Thymus (tissue), 11 donors: ENCODE results near the gene RPS6KA2. TPM values are rescaled to one million over a fixed set of nuclear protein-coding genes. Genes with fewer than 3 reads are reported as not detected.

Experiments used
- DNase-seq, 9 donors: peaks; one replicate each; pipeline ENCODE4 v3.0.0-alpha.2; 2013; ENCODE audit warnings: low spot score in 9 of 9, low read depth in 6 of 9, missing footprints in 1 of 9
- H3K27ac ChIP-seq, 2 donors: one replicate each; pipeline ENCODE4 v1.5.1; 2013; ENCODE audit warnings: control low read depth in 1 of 2, low read depth in 1 of 2, low read length in 1 of 2, mild to moderate bottlenecking in 1 of 2, moderate library complexity in 1 of 2
- H3K27me3 ChIP-seq, 2 donors: one replicate each; pipeline ENCODE4 v1.5.1; 2013; ENCODE audit warnings: low read length in 1 of 2; ENCODE audit not compliant: control insufficient read depth in 2 of 2, insufficient read depth in 1 of 2
- H3K36me3 ChIP-seq, 2 donors: one replicate each; pipeline ENCODE4 v1.5.1; 2013; ENCODE audit warnings: low read length in 1 of 2, mild to moderate bottlenecking in 1 of 2, moderate library complexity in 1 of 2; ENCODE audit not compliant: control insufficient read depth in 2 of 2, insufficient read depth in 2 of 2
- H3K4me1 ChIP-seq, 2 donors: one replicate each; pipeline ENCODE4 v1.5.1; 2013; ENCODE audit warnings: low read length in 2 of 2; ENCODE audit not compliant: control insufficient read depth in 2 of 2, insufficient read depth in 2 of 2
- H3K4me3 ChIP-seq, 2 donors: one replicate each; pipeline ENCODE4 v1.5.1; 2013; ENCODE audit warnings: low read length in 2 of 2, control low read depth in 1 of 2, mild to moderate bottlenecking in 1 of 2
- H3K9me3 ChIP-seq, 2 donors: one replicate each; pipeline ENCODE4 v1.5.1; 2013; ENCODE audit warnings: low read length in 1 of 2, mild to moderate bottlenecking in 1 of 2; ENCODE audit not compliant: control insufficient read depth in 2 of 2, insufficient read depth in 1 of 2
- WGBS: extraction: QIAGEN DNeasy Blood & Tissue Kit; methylation state at CpG from one replicate; pipeline ENCODE4 v1.1.7; 2013; 5-methylcytosine and 5-hydroxymethylcytosine counted together
- polyA plus RNA-seq: library from polyadenylated mRNA; stranded (reverse); fragments of 200-250 nt; gene quantifications from one replicate; pipeline ENCODE4 v1.2.3, GENCODE V29; 2013
- total RNA-seq: library from RNA; stranded (reverse); fragments of 120-200 nt; gene quantifications from one replicate; pipeline ENCODE4 v1.2.4, GENCODE V29; 2013
- donor health status: healthy.

RPS6KA2 gene
- total and polyA plus RNA-seq, 2 donors: 2.9 to 12.3 TPM

- Histone ChIP-seq H3K9me3 (peaks cover 2 to 24% of the 10 kb centered on the region in 2 donors), H3K36me3 (no peaks in the 10 kb centered on the region), H3K27ac (no peak overlapping the region), H3K4me3 (no peak overlapping the region), H3K27me3 (no peaks in the 10 kb centered on the region), H3K4me1 (peaks cover 5 to 20% of the 10 kb centered on the region in 2 donors)
- DNase-seq: no peak
- WGBS: 91% methylated on average over 11 of the region's 11 CpGs
These were observed 137.5 kb downstream of the RPS6KA2 start for GRCh38 chr6:166489301-166490155.

GRCh38 chr6:166488701-166489100 lies 138.3 kb downstream of the RPS6KA2 start:
- H3K9me3 ChIP-seq: peaks cover 2 to 24% of the 10 kb centered on the region in 2 donors
- WGBS: 98% methylated on average over 13 of the region's 13 CpGs
- DNase-seq: no peak
- H3K4me1 ChIP-seq: peaks cover 5 to 20% of the 10 kb centered on the region in 2 donors
- no peaks in the 10 kb centered on the region for H3K36me3 ChIP-seq
- no peaks in the 10 kb centered on the region for H3K27me3 ChIP-seq
- H3K27ac ChIP-seq: peak overlapping the region; percentile 94 to 97
- no peak overlapping the region for H3K4me3 ChIP-seq

GRCh38 chr6:166488076-166488685 lies 138.9 kb downstream of the RPS6KA2 start:
- Histone ChIP-seq H3K27ac (peak overlapping the region; percentile 94 to 97), H3K9me3 (peaks cover 2 to 24% of the 10 kb centered on the region in 2 donors), H3K4me3 (peak overlapping the region; percentile 12 to 36), H3K27me3 (no peaks in the 10 kb centered on the region), H3K36me3 (no peaks in the 10 kb centered on the region), H3K4me1 (peaks cover 5 to 20% of the 10 kb centered on the region in 2 donors)
- 18% methylated on average over 15 of the region's 15 CpGs for WGBS
- peak; percentile 68 to 94 (median 85) for DNase-seq

GRCh38 chr6:166487148-166487547 lies 139.9 kb downstream of the RPS6KA2 start:
- Histone ChIP-seq H3K4me3 (no peak overlapping the region), H3K36me3 (no peaks in the 10 kb centered on the region), H3K27me3 (no peaks in the 10 kb centered on the region), H3K9me3 (peaks cover 2 to 24% of the 10 kb centered on the region in 2 donors), H3K4me1 (peaks cover 5 to 20% of the 10 kb centered on the region in 2 donors), H3K27ac (peak overlapping the region in 1 of 2 donors; percentile 97)
- DNase-seq: no peak
- WGBS: 98% methylated on average over 11 of the region's 11 CpGs

GRCh38 chr6:166486536-166486880 lies 140.5 kb downstream of the RPS6KA2 start:
- Histone ChIP-seq H3K4me3 (no peak overlapping the region), H3K9me3 (peaks cover 2 to 24% of the 10 kb centered on the region in 2 donors), H3K27me3 (no peaks in the 10 kb centered on the region), H3K4me1 (peaks cover 5 to 24% of the 10 kb centered on the region in 2 donors), H3K27ac (no peak overlapping the region), H3K36me3 (no peaks in the 10 kb centered on the region)
- DNase-seq: no peak
- WGBS: 98% methylated on average over 9 of the region's 9 CpGs

- no peaks in the 10 kb centered on the region for H3K27me3 ChIP-seq
- peaks cover 5 to 20% of the 10 kb centered on the region in 2 donors for H3K4me1 ChIP-seq
- no peak overlapping the region for H3K4me3 ChIP-seq
- H3K36me3 ChIP-seq: no peaks in the 10 kb centered on the region
- no peak for DNase-seq
- H3K27ac ChIP-seq: no peak overlapping the region
- peaks cover 2 to 24% of the 10 kb centered on the region in 2 donors for H3K9me3 ChIP-seq
- 96% methylated on average over 20 of the region's 20 CpGs for WGBS
These were observed 141.2 kb downstream of the RPS6KA2 start for GRCh38 chr6:166485651-166486535.

GRCh38 chr6:166484863-166485262 lies 142.2 kb downstream of the RPS6KA2 start:
- no peak for DNase-seq
- 96% methylated on average over 10 of the region's 10 CpGs for WGBS
- Histone ChIP-seq H3K36me3 (no peaks in the 10 kb centered on the region), H3K4me1 (peaks cover 5 to 19% of the 10 kb centered on the region in 2 donors), H3K9me3 (peaks cover 2 to 24% of the 10 kb centered on the region in 2 donors), H3K27me3 (no peaks in the 10 kb centered on the region), H3K27ac (no peak overlapping the region), H3K4me3 (no peak overlapping the region)

GRCh38 chr6:166483573-166484250 lies 143.3 kb downstream of the RPS6KA2 start:
- H3K9me3 ChIP-seq: peaks cover 2 to 22% of the 10 kb centered on the region in 2 donors
- WGBS: 96% methylated on average over 15 of the region's 15 CpGs

More at GRCh38 chr6:166483573-166484250, 143.3 kb downstream of the RPS6KA2 start:
- DNase-seq: no peak
- H3K27ac ChIP-seq: no peak overlapping the region
- H3K27me3 ChIP-seq: no peaks in the 10 kb centered on the region
- H3K4me3 ChIP-seq: no peak overlapping the region
- no peaks in the 10 kb centered on the region for H3K36me3 ChIP-seq
- H3K4me1 ChIP-seq: peaks cover 5 to 19% of the 10 kb centered on the region in 2 donors
